ENCODE data around the gene CACNA2D3.

GRCh38 chr3:54966979-54967378, 844.6 kb downstream of the CACNA2D3 start:
- no peak for TF ChIP-seq CTCF (conservative IDR thresholded peaks at IDR 0.05; ENCODE audit: low read depth, low read length)
- no peak for TF ChIP-seq EZH2phosphoT487 (IDR thresholded peaks at IDR 0.05; ENCODE audit: borderline replicate concordance, low read length)
